ENCODE measurements around the gene PRR7. TPM values are rescaled to one million over a fixed set of nuclear protein-coding genes. Genes with fewer than 3 reads are reported as not detected.

The PRR7 gene
- total RNA-seq, 1 experiment from 2014 or later: 39.2 TPM

DNA sequence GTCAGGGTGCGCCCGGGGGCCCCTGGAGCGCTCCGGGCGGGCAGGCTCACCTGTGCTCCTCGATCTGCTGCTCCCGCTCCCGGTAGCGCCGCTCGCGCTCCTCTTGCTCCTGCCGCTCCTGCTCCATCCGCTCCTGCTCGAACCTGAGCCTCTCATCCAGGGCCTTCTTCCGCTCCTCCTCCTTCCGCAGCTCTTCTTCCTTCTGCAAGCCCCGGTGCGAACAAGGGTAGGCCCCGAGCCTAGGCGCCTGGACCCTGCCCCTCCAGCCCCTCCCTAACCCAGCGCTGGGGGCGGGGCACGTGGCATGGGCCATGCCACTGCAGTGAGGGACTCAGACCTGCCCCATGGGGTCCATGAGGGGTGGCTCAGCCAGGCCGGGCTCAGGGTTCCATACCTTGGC lies 20.2 kb downstream of the PRR7 start:
- H3K4me3 ChIP-seq (ENCODE audit: low read depth in 2 of 2, low read length in 2 of 2): no peak overlapping the region
- no peak overlapping the region for H3K27ac ChIP-seq (ENCODE audit: low read length)
- H3K9me3 ChIP-seq (ENCODE audit: control insufficient read depth, insufficient read depth, low read depth, low read length): no peaks in the 10 kb centered on the region
- H3K4me1 ChIP-seq (ENCODE audit: control insufficient read depth, insufficient read depth, low read length): peaks cover 22% of the 10 kb centered on the region
- ChIA-PET CTCF (no interaction called here), POLR2A (interaction anchor here (0.6 kb wide), 1 partner anchor 1033 kb away, joined by 7 read pairs; no protein-coding TSS in a partner anchor)
- DNase-seq (ENCODE audit: low read depth, low spot score) (no peak), ATAC-seq (no peak)
- H3K27me3 ChIP-seq (ENCODE audit: control insufficient read depth, insufficient read depth, low read length): no peaks in the 10 kb centered on the region
- H3K36me3 ChIP-seq (ENCODE audit: control insufficient read depth, insufficient read depth, low read length): no peaks in the 10 kb centered on the region; the same call in 1 of the 2 replicates
- TF ChIP-seq SIN3A (IDR thresholded peaks at IDR 0.05; ENCODE audit: borderline replicate concordance, insufficient read depth, low read depth, low read length): no peak
- no peak for TF ChIP-seq POLR2AphosphoS5 (IDR thresholded peaks at IDR 0.05; ENCODE audit: low read depth, low read length)
- TF ChIP-seq REST (IDR thresholded peaks at IDR 0.05; ENCODE audit: insufficient read depth in 1 of 2, low read depth in 2 of 2, low read length in 1 of 2): no peak
- TF ChIP-seq CTCF (IDR thresholded peaks at IDR 0.05): no peak
- TF ChIP-seq TCF7L2 (IDR thresholded peaks at IDR 0.05; ENCODE audit: low read depth, low read length): no peak
- in situ Hi-C loops (cut with HindIII; ENCODE audit: low pct_unique_long_range_greater_than_20kb, low sequenced_read_pairs): no loop called here
- intact Hi-C loops (cut with micrococcal nuclease; ENCODE audit: unreplicated experiment): no loop called here
- BruUV-seq (replicated peaks): no TSS peak

- no peak for TF ChIP-seq TCF7L2 (IDR thresholded peaks at IDR 0.05; ENCODE audit: low read depth, low read length)
- TF ChIP-seq POLR2AphosphoS5 (IDR thresholded peaks at IDR 0.05; ENCODE audit: low read depth, low read length): no peak; the same call in 1 of the 2 replicates
- no peak for TF ChIP-seq REST (IDR thresholded peaks at IDR 0.05; ENCODE audit: insufficient read depth in 1 of 2, low read depth in 2 of 2, low read length in 1 of 2)
- TF ChIP-seq SIN3A (IDR thresholded peaks at IDR 0.05; ENCODE audit: borderline replicate concordance, insufficient read depth, low read depth, low read length): no peak
- no peak for TF ChIP-seq CTCF (IDR thresholded peaks at IDR 0.05)
- BruUV-seq (replicated peaks): no TSS peak
- Histone ChIP-seq H3K9me3 (ENCODE audit: control insufficient read depth, insufficient read depth, low read depth, low read length) (no peaks in the 10 kb centered on the region), H3K4me1 (ENCODE audit: control insufficient read depth, insufficient read depth, low read length) (peaks cover 28% of the 10 kb centered on the region), H3K27me3 (ENCODE audit: control insufficient read depth, insufficient read depth, low read length) (no peaks in the 10 kb centered on the region), H3K27ac (ENCODE audit: low read length) (no peak overlapping the region), H3K4me3 (ENCODE audit: low read depth in 2 of 2, low read length in 2 of 2) (no peak overlapping the region), H3K36me3 (ENCODE audit: control insufficient read depth, insufficient read depth, low read length) (no peaks in the 10 kb centered on the region; the same call in none of the 2 replicates)
- ChIA-PET CTCF (no interaction called here), POLR2A (interaction anchor here (0.6 kb wide), 1 partner anchor 1033 kb away, joined by 7 read pairs; no protein-coding TSS in a partner anchor)
- no peak for DNase-seq (ENCODE audit: low read depth, low spot score)
- in situ Hi-C loops (cut with HindIII; ENCODE audit: low pct_unique_long_range_greater_than_20kb, low sequenced_read_pairs): no loop called here
- intact Hi-C loops (cut with micrococcal nuclease; ENCODE audit: unreplicated experiment): no loop called here
- ATAC-seq: no peak
These were observed 20.8 kb downstream of the PRR7 start for GRCh38 chr5:177467436-177467835.

All from Panc1 (cell line).